Tibial nerve (tissue), 4 donors: ENCODE results near the gene TNFRSF19. TPM values are rescaled to one million over a fixed set of nuclear protein-coding genes. Genes with fewer than 3 reads are reported as not detected.

ENCODE experiments used
- DNase-seq, 2 donors: peaks; one replicate each; pipeline ENCODE4 v3.0.0-alpha.2; 2019; ENCODE audit warnings: low spot score in 2 of 2
- H3K27ac ChIP-seq, 4 donors: fragments of 200-600 bp; sonication (generic) in 3 of 4; one replicate each; pipeline ENCODE4 v1.5.1; 2017 to 2019; ENCODE audit warnings: mild to moderate bottlenecking in 1 of 4
- H3K27me3 ChIP-seq, 2 donors: fragments of 200-600 bp; sonication (generic) in 1 of 2; one replicate each; pipeline versions ENCODE4 v1.5.1 to v1.6.0; 2017 to 2019
- H3K36me3 ChIP-seq, 3 donors: fragments of 200-600 bp; sonication (generic); one replicate each; pipeline ENCODE4 v1.5.1; 2018 to 2019
- H3K4me1 ChIP-seq, 4 donors: fragments of 200-600 bp; sonication (generic) in 3 of 4; one replicate each; pipeline ENCODE4 v1.5.1; 2017 to 2019
- H3K4me3 ChIP-seq, 4 donors: fragments of 200-600 bp; sonication (generic) in 3 of 4; one replicate each; pipeline ENCODE4 v1.5.1; 2017 to 2019; ENCODE audit warnings: mild to moderate bottlenecking in 1 of 4, moderate library complexity in 1 of 4
- H3K9me3 ChIP-seq, 4 donors: fragments of 200-600 bp; sonication (generic) in 3 of 4; one replicate each; pipeline ENCODE4 v1.5.1; 2017 to 2019
- CTCF ChIP-seq, 5 experiments: fragments of 200-600 bp in 3 of 5; fragments of 450-650 bp in 2 of 5; sonication (generic) in 3 of 5; IDR thresholded peaks; one replicate each; pipeline ENCODE4 v1.5.1; 2016 to 2019; ENCODE audit warnings: antibody characterized with exemption in 5 of 5, mild to moderate bottlenecking in 3 of 5, moderate library complexity in 2 of 5
- EP300 ChIP-seq, 2 donors: sonication (generic); formaldehyde crosslinking; IDR thresholded peaks; one replicate each; pipeline ENCODE4 v1.6.1; 2017; ENCODE audit warnings: antibody characterized with exemption in 2 of 2, mild to moderate bottlenecking in 1 of 2
- POLR2A ChIP-seq, 2 donors: fragments of 450-650 bp; IDR thresholded peaks; one replicate each; pipeline ENCODE4 v1.6.1; 2017; ENCODE audit warnings: antibody characterized with exemption in 2 of 2, mild to moderate bottlenecking in 2 of 2, moderate library complexity in 2 of 2
- WGBS, 2 donors: methylation state at CpG; one replicate each; pipeline ENCODE4 v1.1.5; 2018; 5-methylcytosine and 5-hydroxymethylcytosine counted together
- total RNA-seq, 4 donors: library from RNA; depleted of rRNA; stranded (reverse); fragments of >200 nt; gene quantifications; one replicate each; pipeline ENCODE4 v1.1.0, GENCODE V29; 2016

The TNFRSF19 gene
- total RNA-seq, 4 donors from 2014 or later, result 10.7 to 24.3 (median 20.3) TPM

DNA sequence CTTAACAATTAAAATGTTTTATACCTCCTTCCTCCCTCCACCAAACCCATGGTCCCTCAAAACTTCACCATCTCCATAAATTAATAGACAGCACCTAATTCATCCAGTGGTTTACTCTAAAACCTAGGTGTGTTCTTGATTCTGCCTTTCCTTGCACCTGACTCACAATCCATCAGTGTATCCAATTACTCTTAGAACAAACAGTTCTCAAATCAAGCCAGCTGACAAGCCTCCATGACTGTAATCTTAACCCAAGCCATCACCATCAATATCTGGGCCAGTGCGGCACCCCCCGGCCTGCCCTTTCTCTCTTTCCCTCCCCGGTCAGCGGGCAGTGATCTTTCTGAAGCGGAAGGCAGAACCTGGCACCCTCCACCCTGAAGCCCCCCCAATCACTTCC, 75.6 kb downstream of the TNFRSF19 start:
- 97% methylated on average over 5 of the region's 5 CpGs for WGBS, 2 donors
- DNase-seq, result no peak
- no peaks in the 10 kb centered on the region for H3K9me3 ChIP-seq

GRCh38 chr13:23651439-23651838, 81.2 kb downstream of the TNFRSF19 start:
- 83 to 84% methylated on average over 1 of the region's 1 CpG for WGBS, 2 donors
- Histone ChIP-seq H3K4me1 (peaks cover 0 to 21% (median 3%) of the 10 kb centered on the region in 4 donors), H3K27ac (no peak overlapping the region), H3K9me3 (no peaks in the 10 kb centered on the region), H3K27me3 (no peaks in the 10 kb centered on the region), H3K4me3 (no peak overlapping the region), H3K36me3 (no peaks in the 10 kb centered on the region)
- TF ChIP-seq POLR2A (IDR thresholded peaks at IDR 0.05) (no peak), EP300 (IDR thresholded peaks at IDR 0.05) (no peak), CTCF (IDR thresholded peaks at IDR 0.05) (no peak)
- DNase-seq, result no peak

More for the DNA sequence above, 75.6 kb downstream of the TNFRSF19 start:
- Histone ChIP-seq H3K27ac (no peak overlapping the region), H3K4me1 (peaks cover 0 to 4% (median 0%) of the 10 kb centered on the region in 4 donors), H3K36me3 (no peaks in the 10 kb centered on the region), H3K4me3 (no peak overlapping the region), H3K27me3 (no peaks in the 10 kb centered on the region)
- TF ChIP-seq POLR2A (IDR thresholded peaks at IDR 0.05) (no peak), EP300 (IDR thresholded peaks at IDR 0.05) (no peak), CTCF (IDR thresholded peaks at IDR 0.05) (no peak)

DNA sequence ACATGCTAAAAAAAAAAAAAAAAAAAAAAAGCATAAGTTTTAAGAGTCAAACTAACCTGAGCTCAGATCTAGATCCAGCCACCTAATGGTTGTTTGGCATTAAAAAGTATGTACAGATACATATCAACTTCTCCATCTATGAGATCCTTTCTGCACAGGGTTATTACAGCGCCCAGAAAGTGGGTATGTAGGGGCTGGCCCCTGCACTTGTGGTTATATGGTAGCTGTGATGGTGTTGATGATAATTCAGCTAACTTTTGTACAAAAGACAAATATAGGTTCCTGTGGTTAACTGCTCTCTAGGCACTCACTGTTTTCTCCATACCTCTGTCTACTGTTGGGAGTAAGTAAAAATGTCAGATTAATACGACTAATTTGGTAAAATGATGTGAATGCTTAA, 81.7 kb downstream of the TNFRSF19 start:
- Histone ChIP-seq H3K27ac (no peak overlapping the region), H3K9me3 (no peaks in the 10 kb centered on the region), H3K4me3 (no peak overlapping the region), H3K27me3 (no peaks in the 10 kb centered on the region), H3K4me1 (peaks cover 0 to 26% (median 3%) of the 10 kb centered on the region in 4 donors), H3K36me3 (no peaks in the 10 kb centered on the region)
- 89 to 99% methylated on average over 2 of the region's 2 CpGs for WGBS, 2 donors
- TF ChIP-seq CTCF (IDR thresholded peaks at IDR 0.05) (no peak), POLR2A (IDR thresholded peaks at IDR 0.05) (no peak), EP300 (IDR thresholded peaks at IDR 0.05) (no peak)
- no peak for DNase-seq

DNA sequence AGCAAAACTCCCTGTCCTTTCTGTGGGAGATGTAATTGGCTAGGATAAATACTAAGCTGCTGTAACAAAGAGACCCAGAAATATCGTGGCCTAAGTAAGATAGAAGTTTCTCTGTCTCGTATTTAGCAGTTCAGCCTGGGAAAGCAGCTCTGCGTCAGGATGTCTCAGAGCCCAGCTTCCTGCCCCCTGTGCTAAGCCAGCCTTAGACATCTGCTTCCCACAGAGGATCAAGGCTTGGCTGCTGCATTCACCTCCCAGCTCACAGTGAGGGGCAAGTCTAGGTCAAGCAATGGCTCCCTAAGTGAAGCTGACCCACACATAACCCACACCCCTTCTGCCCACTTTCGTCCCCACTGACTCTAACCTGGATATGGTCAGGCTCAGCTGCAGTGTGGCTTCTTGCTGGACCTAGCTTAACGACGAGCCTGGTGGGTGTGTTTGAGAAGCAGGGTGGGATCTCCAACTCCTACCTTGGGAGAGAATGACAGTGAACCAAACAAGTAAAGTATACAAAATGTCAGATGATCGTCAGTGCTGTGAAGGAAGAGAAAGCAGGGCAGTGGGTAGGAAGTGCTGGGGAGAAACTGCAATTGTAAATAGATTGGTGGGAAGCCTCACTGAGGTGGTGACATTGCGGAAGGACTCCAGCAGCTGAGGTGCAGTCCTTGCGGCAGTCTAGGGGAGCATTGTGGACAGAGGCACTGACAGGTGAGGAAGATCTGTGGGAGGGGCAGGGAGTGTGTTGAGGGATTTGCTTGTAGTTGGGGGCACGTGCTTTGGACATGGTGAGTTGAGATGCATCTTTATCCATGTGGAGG, 82.9 kb downstream of the TNFRSF19 start:
- no peaks in the 10 kb centered on the region for H3K27me3 ChIP-seq
- DNase-seq, result no peak
- peaks cover 0 to 30% (median 3%) of the 10 kb centered on the region in 4 donors for H3K4me1 ChIP-seq
- no peaks in the 10 kb centered on the region for H3K9me3 ChIP-seq
- H3K36me3 ChIP-seq, result no peaks in the 10 kb centered on the region
- TF ChIP-seq CTCF (IDR thresholded peaks at IDR 0.05) (no peak), POLR2A (IDR thresholded peaks at IDR 0.05) (no peak), EP300 (IDR thresholded peaks at IDR 0.05) (no peak)
- H3K4me3 ChIP-seq, result no peak overlapping the region
- 68 to 82% methylated on average over 10 of the region's 10 CpGs for WGBS, 2 donors
- no peak overlapping the region for H3K27ac ChIP-seq
